A673 (cell line): ENCODE data around the gene SHC3. TPM values are rescaled to one million over a fixed set of nuclear protein-coding genes. Genes with fewer than 3 reads are reported as not detected.

Experiments used
- BruUV-seq: library from RNA; stranded (reverse); fragments of 400-500 nt; replicated peaks from 2 replicates; lab custom pipeline; 2021; lab: Mats Ljungman, UMichigan
- CTCF ChIA-PET: fragments of 300-600 bp; sonication (Branson Sonifier 250); formaldehyde crosslinking; loops from one replicate; lab custom pipeline; 2022; ENCODE audit warnings: antibody characterized with exemption; lab: Charles Lee
- POLR2A ChIA-PET: fragments of 300-600 bp; sonication (Branson Sonifier 250); formaldehyde crosslinking; loops from one replicate; lab custom pipeline; 2022; ENCODE audit warnings: antibody characterized with exemption; ENCODE audit not compliant: low non-redundant PET; lab: Charles Lee
- DNase-seq: peaks from one replicate; pipeline ENCODE4 v3.0.0-alpha.2; 2015; ENCODE audit warnings: low spot score
- H3K27ac ChIP-seq: fragments of 200-600 bp; sonication (generic); 2 replicates; pipeline ENCODE4 v1.5.1; 2016; ENCODE audit warnings: mixed run types, low read depth, mild to moderate bottlenecking, mixed read lengths, antibody characterized with exemption, low read length; ENCODE audit not compliant: poor library complexity, severe bottlenecking
- H3K27me3 ChIP-seq: fragments of 200-600 bp; sonication (generic); replicated peaks from 2 replicates; pipeline ENCODE4 v1.6.1; 2017; ENCODE audit warnings: mixed run types, low read depth, mild to moderate bottlenecking, mixed read lengths, antibody characterized with exemption, low read length; ENCODE audit not compliant: insufficient read depth, poor library complexity
- H3K36me3 ChIP-seq: fragments of 200-600 bp; sonication (generic); 2 replicates; pipeline ENCODE4 v1.6.1; 2016; ENCODE audit warnings: mixed run types, mild to moderate bottlenecking, mixed read lengths, antibody characterized with exemption, low read length; ENCODE audit not compliant: insufficient read depth, poor library complexity, severe bottlenecking
- H3K4me1 ChIP-seq: fragments of 200-600 bp; sonication (generic); 2 replicates; pipeline ENCODE4 v1.6.1; 2017; ENCODE audit warnings: mixed run types, mild to moderate bottlenecking, mixed read lengths, antibody characterized with exemption, low read length; ENCODE audit not compliant: insufficient read depth, poor library complexity, severe bottlenecking
- H3K4me3 ChIP-seq: fragments of 200-600 bp; sonication (generic); 2 replicates; pipeline ENCODE4 v1.5.1; 2016; ENCODE audit warnings: low read depth, mixed run types, mild to moderate bottlenecking, mixed read lengths, low read length; ENCODE audit not compliant: poor library complexity, severe bottlenecking
- H3K9me3 ChIP-seq: fragments of 200-600 bp; sonication (generic); 2 replicates; pipeline ENCODE4 v1.6.1; 2016; ENCODE audit warnings: mixed run types, low read depth, mild to moderate bottlenecking, mixed read lengths, antibody characterized with exemption, low read length; ENCODE audit not compliant: poor library complexity, severe bottlenecking
- EZH2 ChIP-seq: fragments of 200-600 bp; sonication (generic); IDR thresholded peaks from 2 replicates; pipeline ENCODE4 v1.6.1; 2017; ENCODE audit warnings: borderline replicate concordance, low read depth, mild to moderate bottlenecking, mixed read lengths, antibody characterized with exemption, low read length; ENCODE audit not compliant: poor library complexity, severe bottlenecking
- intact Hi-C: fragments of 100-400 bp; cut with micrococcal nuclease; formaldehyde crosslinking; loops from one replicate; pipeline ENCODE4 v1.10.0; 2022; ENCODE audit not compliant: unreplicated experiment
- total RNA-seq: library from RNA; stranded (reverse); gene quantifications from 2 replicates; pipeline ENCODE4 v1.2.3, GENCODE V29; 2021
- TF ChIP-seq, protein P1 (sequence below): fragments of 300-800, 200-600 bp; sonication (generic); conservative IDR thresholded peaks from 2 replicates; pipeline ENCODE4 v1.5.1; 2017; ENCODE audit warnings: low read depth, mild to moderate bottlenecking, antibody characterized with exemption, low read length, moderate library complexity, mixed read lengths

The SHC3 gene
- total RNA-seq, 1 experiment from 2014 or later = 6.6 TPM

DNA sequence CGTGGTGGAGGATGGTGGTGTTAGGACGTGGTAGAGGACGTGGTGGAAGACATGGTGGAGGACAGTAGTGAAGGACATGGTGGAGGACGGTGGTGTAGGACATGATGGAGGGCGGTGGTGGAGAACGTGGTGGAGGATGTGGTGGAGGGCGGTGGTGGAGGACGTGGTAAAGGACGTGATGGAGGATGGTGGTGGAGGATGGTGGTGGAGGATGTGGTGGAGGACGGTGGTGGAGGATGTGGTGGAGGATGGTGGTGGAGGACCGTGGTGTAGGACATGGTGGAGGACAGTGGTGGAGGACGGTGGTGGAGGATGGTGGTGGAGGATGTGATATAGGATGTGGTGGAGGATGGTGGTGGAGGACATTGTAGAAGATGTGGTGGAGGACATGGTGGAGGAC, 119.7 kb downstream of the SHC3 start:
- intact Hi-C loops = no loop called here
- H3K4me1 ChIP-seq = no peaks in the 10 kb centered on the region
- H3K27ac ChIP-seq = no peak overlapping the region
- H3K4me3 ChIP-seq = no peak overlapping the region
- ChIA-PET POLR2A (no interaction called here), CTCF (no interaction called here)
- no peak for DNase-seq
- H3K36me3 ChIP-seq = no peaks in the 10 kb centered on the region
- H3K9me3 ChIP-seq = no peaks in the 10 kb centered on the region
- TF ChIP-seq EZH2 = no peak
- TF ChIP-seq, protein P1, sequence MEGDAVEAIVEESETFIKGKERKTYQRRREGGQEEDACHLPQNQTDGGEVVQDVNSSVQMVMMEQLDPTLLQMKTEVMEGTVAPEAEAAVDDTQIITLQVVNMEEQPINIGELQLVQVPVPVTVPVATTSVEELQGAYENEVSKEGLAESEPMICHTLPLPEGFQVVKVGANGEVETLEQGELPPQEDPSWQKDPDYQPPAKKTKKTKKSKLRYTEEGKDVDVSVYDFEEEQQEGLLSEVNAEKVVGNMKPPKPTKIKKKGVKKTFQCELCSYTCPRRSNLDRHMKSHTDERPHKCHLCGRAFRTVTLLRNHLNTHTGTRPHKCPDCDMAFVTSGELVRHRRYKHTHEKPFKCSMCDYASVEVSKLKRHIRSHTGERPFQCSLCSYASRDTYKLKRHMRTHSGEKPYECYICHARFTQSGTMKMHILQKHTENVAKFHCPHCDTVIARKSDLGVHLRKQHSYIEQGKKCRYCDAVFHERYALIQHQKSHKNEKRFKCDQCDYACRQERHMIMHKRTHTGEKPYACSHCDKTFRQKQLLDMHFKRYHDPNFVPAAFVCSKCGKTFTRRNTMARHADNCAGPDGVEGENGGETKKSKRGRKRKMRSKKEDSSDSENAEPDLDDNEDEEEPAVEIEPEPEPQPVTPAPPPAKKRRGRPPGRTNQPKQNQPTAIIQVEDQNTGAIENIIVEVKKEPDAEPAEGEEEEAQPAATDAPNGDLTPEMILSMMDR = no peak
- no TSS peak for BruUV-seq
- no peaks in the 10 kb centered on the region for H3K27me3 ChIP-seq

DNA sequence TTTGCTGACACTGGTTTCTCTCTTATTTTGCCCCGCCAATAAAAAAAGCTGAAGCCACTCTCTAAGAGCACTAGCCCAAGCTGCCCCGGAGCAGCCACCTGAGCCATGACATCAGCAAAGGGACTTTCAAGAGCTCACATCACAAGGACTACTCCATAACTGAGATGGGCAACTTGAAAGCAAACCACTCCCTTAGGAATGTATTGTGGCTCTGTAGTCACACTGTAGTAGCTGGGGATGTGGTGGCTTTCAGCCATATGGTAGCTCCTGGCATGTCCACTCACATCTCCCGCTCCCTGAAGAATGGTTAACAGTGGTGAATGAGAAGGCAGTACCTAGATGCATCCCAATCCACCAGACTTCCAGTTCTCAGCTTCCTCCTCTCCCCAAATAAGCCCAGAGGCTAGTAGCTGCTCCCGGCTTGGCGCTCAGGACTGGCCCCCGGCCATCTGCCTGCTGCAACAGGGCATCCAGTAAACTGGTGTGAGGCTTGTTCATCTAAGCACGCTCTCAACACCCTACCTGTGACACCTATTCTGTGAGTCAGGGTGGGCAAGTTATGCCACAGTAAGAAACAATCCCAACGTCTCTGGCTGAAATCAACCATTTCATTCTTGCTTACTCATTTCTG, 123.6 kb downstream of the SHC3 start:
- Histone ChIP-seq H3K27ac (no peak overlapping the region), H3K9me3 (no peaks in the 10 kb centered on the region), H3K27me3 (no peaks in the 10 kb centered on the region), H3K4me1 (no peaks in the 10 kb centered on the region), H3K36me3 (no peaks in the 10 kb centered on the region), H3K4me3 (no peak overlapping the region)
- POLR2A ChIA-PET = no interaction called here
- TF ChIP-seq, protein P1 = no peak
- TF ChIP-seq EZH2 = no peak
- no TSS peak for BruUV-seq
- intact Hi-C loops = no loop called here
- CTCF ChIA-PET = no interaction called here
- DNase-seq = no peak

- H3K27me3 ChIP-seq = no peaks in the 10 kb centered on the region
- H3K9me3 ChIP-seq = no peaks in the 10 kb centered on the region
- BruUV-seq = no TSS peak
- ChIA-PET CTCF (interaction anchor here (0.5 kb wide), 1 partner anchor 338 kb away, joined by 3 read pairs; no protein-coding TSS in a partner anchor), POLR2A (no interaction called here)
- no peak for DNase-seq
- no peaks in the 10 kb centered on the region for H3K4me1 ChIP-seq
- no peak overlapping the region for H3K4me3 ChIP-seq
- no peak overlapping the region for H3K27ac ChIP-seq
- TF ChIP-seq EZH2 = no peak
- TF ChIP-seq, protein P1 = no peak
- intact Hi-C loops = no loop called here
- no peaks in the 10 kb centered on the region for H3K36me3 ChIP-seq
Measured at GRCh38 chr9:89053301-89053700, 125.3 kb downstream of the SHC3 start.
